Amniotic stem cell (primary cell): ENCODE data around the gene TMEM247.
"Not testable (repeated sequence)": the region's sequence is repeated elsewhere in the genome, so short reads cannot be mapped to it uniquely, and the experiment has no call there.

Experiments
- DNase-seq: peaks from one replicate; lab custom pipeline; 2025; lab: John Stamatoyannopoulos, UW

TMEM247 gene

GRCh38 chr2:46512185-46512584 is 32.8 kb downstream of the TMEM247 start:
- no peak for DNase-seq

- DNase-seq = no peak
Measured at GRCh38 chr2:46514738-46515137, 35.4 kb downstream of the TMEM247 start.

GRCh38 chr2:46517485-46517884 is 38.1 kb downstream of the TMEM247 start:
- no peak for DNase-seq

- DNase-seq = no peak
Measured at GRCh38 chr2:46518861-46519260, 39.5 kb downstream of the TMEM247 start.

- DNase-seq = no peak
Measured at GRCh38 chr2:46519265-46519664, 39.9 kb downstream of the TMEM247 start.

GRCh38 chr2:46520130-46520711 is 40.9 kb downstream of the TMEM247 start:
- no peak for DNase-seq

- peak; percentile 5 for DNase-seq
Measured at GRCh38 chr2:46521215-46521683, 41.9 kb downstream of the TMEM247 start.

GRCh38 chr2:46522385-46522784 is 43.0 kb downstream of the TMEM247 start:
- DNase-seq = not testable (repeated sequence)

GRCh38 chr2:46525522-46526155 is 46.3 kb downstream of the TMEM247 start:
- DNase-seq = no peak

GRCh38 chr2:46528880-46529279 is 49.5 kb downstream of the TMEM247 start:
- no peak for DNase-seq

GRCh38 chr2:46530639-46531038 is 51.3 kb downstream of the TMEM247 start:
- no peak for DNase-seq

GRCh38 chr2:46531863-46532262 is 52.5 kb downstream of the TMEM247 start:
- DNase-seq = no peak
